Hepatocyte (in vitro differentiated cells): ENCODE measurements around the gene GPC3. TPM values are rescaled to one million over a fixed set of nuclear protein-coding genes. Genes with fewer than 3 reads are reported as not detected.

Experiments used
- DNase-seq: peaks from one replicate; pipeline ENCODE4 v3.0.0-alpha.2; 2016; ENCODE audit warnings: low spot score
- H2AFZ ChIP-seq: fragments of 200-600 bp; sonication (generic); 2 replicates; pipeline ENCODE4 v1.6.0; 2016; ENCODE audit warnings: antibody characterized with exemption, mild to moderate bottlenecking
- H3K27ac ChIP-seq: fragments of 200-600 bp; sonication (generic); 2 replicates; pipeline ENCODE4 v1.5.1; 2016; ENCODE audit warnings: mild to moderate bottlenecking
- H3K27me3 ChIP-seq: fragments of 200-600 bp; sonication (generic); 2 replicates; pipeline ENCODE4 v1.6.1; 2016
- H3K36me3 ChIP-seq: fragments of 200-600 bp; sonication (generic); replicated peaks from 2 replicates; pipeline ENCODE4 v1.5.1; 2016; ENCODE audit warnings: low read depth; ENCODE audit not compliant: insufficient read depth
- H3K4me1 ChIP-seq: fragments of 200-600 bp; sonication (generic); 2 replicates; pipeline ENCODE4 v1.5.1; 2016; ENCODE audit warnings: mild to moderate bottlenecking, moderate library complexity; ENCODE audit not compliant: insufficient read depth
- H3K4me2 ChIP-seq: fragments of 200-600 bp; sonication (generic); 2 replicates; pipeline ENCODE4 v1.6.0; 2016
- H3K4me3 ChIP-seq: fragments of 200-600 bp; sonication (generic); 2 replicates; pipeline ENCODE4 v1.5.1; 2016; ENCODE audit warnings: mild to moderate bottlenecking
- H3K79me2 ChIP-seq: fragments of 200-600 bp; sonication (generic); 2 replicates; pipeline ENCODE4 v1.6.0; 2017; ENCODE audit warnings: mild to moderate bottlenecking
- H3K9me2 ChIP-seq: fragments of 200-600 bp; sonication (generic); replicated peaks from 2 replicates; pipeline ENCODE4 v1.6.0; 2017; ENCODE audit warnings: mild to moderate bottlenecking; ENCODE audit not compliant: insufficient read depth
- H3K9me3 ChIP-seq: fragments of 200-600 bp; sonication (generic); 2 replicates; pipeline ENCODE4 v1.5.1; 2016; ENCODE audit warnings: low read depth, mild to moderate bottlenecking
- H4K20me1 ChIP-seq: fragments of 200-600 bp; sonication (generic); 2 replicates; pipeline ENCODE4 v1.6.0; 2016; ENCODE audit warnings: mild to moderate bottlenecking; ENCODE audit not compliant: insufficient read depth, poor library complexity, severe bottlenecking
- CTCF ChIP-seq: fragments of 200-600 bp; sonication (generic); IDR thresholded peaks from 2 replicates; pipeline ENCODE4 v1.5.1; 2016; ENCODE audit warnings: antibody characterized with exemption, mild to moderate bottlenecking; ENCODE audit not compliant: poor library complexity
- EZH2 ChIP-seq: fragments of 200-600 bp; sonication (generic); IDR thresholded peaks from 2 replicates; pipeline ENCODE4 v1.6.1; 2016; ENCODE audit warnings: antibody characterized with exemption, mild to moderate bottlenecking, borderline replicate concordance
- EZH2phosphoT487 ChIP-seq: fragments of 200-600 bp; sonication (generic); IDR thresholded peaks from one replicate; pipeline ENCODE4 v1.6.1; 2018; ENCODE audit warnings: antibody characterized with exemption, mild to moderate bottlenecking, low read depth, moderate library complexity; ENCODE audit not compliant: unreplicated experiment, severe bottlenecking
- WGBS: methylation state at CpG from one replicate; pipeline ENCODE4 v1.1.6; 2016; ENCODE audit warnings: low lambda C conversion rate; ENCODE audit errors: missing lambda C conversion rate; 5-methylcytosine and 5-hydroxymethylcytosine counted together
- polyA plus RNA-seq: library from polyadenylated mRNA; unstranded; fragments of >200 nt; fragmentation: Nextera tagmentation; extraction: Ambion mirVana; gene quantifications from 2 replicates; pipeline ENCODE4 v1.2.1, GENCODE V29; 2016
- total RNA-seq: library from RNA; depleted of rRNA; stranded (reverse); fragments of >200 nt; gene quantifications from 2 replicates; pipeline ENCODE4 v1.2.3, GENCODE V29; 2014

The GPC3 gene
- total and polyA plus RNA-seq, 2 experiments from 2014 or later, result 789 to 860 TPM

DNA sequence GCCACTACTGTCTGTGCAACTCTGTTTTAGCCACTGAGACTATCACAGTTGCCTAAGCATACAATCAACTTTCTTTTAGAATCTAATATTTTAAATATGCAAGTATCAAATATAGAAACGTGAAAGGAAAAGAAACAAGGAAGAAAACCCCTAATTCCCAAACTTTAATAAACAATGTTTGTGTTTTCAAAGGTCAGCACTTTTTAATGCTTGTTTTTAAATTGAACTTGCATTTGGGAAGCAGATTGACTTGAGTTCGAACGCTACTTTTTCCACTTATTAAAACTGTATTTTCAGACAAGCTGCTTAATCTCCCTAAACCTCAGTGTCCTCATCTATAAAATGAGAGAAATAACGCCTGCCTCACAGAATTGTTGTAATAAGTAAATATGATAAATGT lies 384.3 kb downstream of the GPC3 start:
- WGBS, result 68% methylated on average over 4 of the region's 4 CpGs
- no peaks in the 10 kb centered on the region for H3K4me1 ChIP-seq
- H3K27ac ChIP-seq, result no peak overlapping the region
- no peaks in the 10 kb centered on the region for H3K36me3 ChIP-seq
- no peaks in the 10 kb centered on the region for H3K9me3 ChIP-seq
- no peaks in the 10 kb centered on the region for H3K79me2 ChIP-seq
- no peaks in the 10 kb centered on the region for H3K9me2 ChIP-seq
- H3K4me2 ChIP-seq, result no peak overlapping the region
- no peak for TF ChIP-seq EZH2phosphoT487
- TF ChIP-seq EZH2, result no peak
- no peak for TF ChIP-seq CTCF
- no peaks in the 10 kb centered on the region for H4K20me1 ChIP-seq
- no peak overlapping the region for H3K4me3 ChIP-seq
- no peaks in the 10 kb centered on the region for H3K27me3 ChIP-seq
- no peak overlapping the region for H2AFZ ChIP-seq
- no peak for DNase-seq

DNA sequence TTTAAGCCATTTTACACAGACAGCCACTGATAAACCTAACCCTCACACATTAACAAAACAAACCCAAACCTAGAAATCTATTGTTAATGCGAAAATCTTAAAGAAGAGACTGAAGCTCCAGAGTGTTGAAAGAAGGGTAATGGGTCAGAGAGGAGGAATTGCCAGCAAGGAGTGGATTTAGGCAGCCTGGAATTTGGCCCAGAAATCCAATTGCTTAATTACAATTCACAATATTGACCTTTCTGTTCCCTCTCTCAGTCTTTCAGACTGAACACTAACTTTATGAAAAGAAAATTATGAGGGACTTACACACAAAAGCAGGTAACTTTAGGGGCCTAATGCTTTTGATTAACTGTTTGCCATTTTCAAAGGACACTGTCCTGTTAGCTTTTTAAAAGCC lies 384.9 kb downstream of the GPC3 start:
- no peak for DNase-seq
- Histone ChIP-seq H3K4me2 (no peak overlapping the region), H3K36me3 (no peaks in the 10 kb centered on the region), H3K4me1 (no peaks in the 10 kb centered on the region), H3K9me3 (no peaks in the 10 kb centered on the region), H3K27me3 (no peaks in the 10 kb centered on the region), H4K20me1 (no peaks in the 10 kb centered on the region), H3K27ac (no peak overlapping the region), H3K9me2 (no peaks in the 10 kb centered on the region), H2AFZ (no peak overlapping the region), H3K4me3 (no peak overlapping the region), H3K79me2 (no peaks in the 10 kb centered on the region)
- WGBS, result 66% methylated on average over 1 of the region's 1 CpG
- no peak for TF ChIP-seq EZH2phosphoT487
- no peak for TF ChIP-seq CTCF
- no peak for TF ChIP-seq EZH2

DNA sequence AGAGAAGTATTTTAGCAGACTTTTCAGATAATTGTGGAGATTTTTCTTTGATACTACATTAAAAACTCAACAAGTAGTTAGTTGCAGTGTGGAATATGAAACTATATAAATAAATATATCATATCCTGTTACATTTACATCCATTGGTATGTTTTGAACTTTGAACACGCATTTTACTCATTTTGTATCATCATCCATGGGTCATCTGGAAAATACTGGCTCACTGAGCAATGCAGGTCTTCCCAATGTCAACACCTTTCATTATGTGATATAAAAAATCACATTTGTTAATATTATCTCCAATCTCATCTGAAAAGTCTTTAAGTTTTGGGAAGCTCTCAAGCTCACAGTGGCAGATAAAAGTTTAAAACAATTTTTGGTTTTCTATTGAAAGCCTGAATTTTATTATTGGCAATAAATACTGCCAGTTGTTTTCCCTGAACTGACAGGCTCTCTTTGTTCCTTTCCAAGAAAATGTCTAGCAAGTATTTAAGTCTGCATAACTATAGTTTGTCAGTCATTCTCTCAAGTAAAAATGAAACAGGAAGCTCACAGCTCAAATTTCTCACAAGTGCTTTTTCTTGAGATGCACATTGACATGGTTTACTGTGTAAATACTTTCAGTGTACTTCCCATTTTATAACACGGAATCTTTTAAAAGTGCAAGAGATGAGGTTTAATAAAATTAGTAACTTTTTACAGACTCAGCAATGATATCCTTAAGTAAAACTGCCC lies 386.6 kb downstream of the GPC3 start:
- Histone ChIP-seq H3K9me3 (no peaks in the 10 kb centered on the region), H2AFZ (no peak overlapping the region), H3K79me2 (no peaks in the 10 kb centered on the region), H3K36me3 (no peaks in the 10 kb centered on the region), H3K27ac (no peak overlapping the region), H3K4me3 (no peak overlapping the region), H3K4me2 (no peak overlapping the region), H3K4me1 (no peaks in the 10 kb centered on the region), H3K27me3 (no peaks in the 10 kb centered on the region), H3K9me2 (no peaks in the 10 kb centered on the region), H4K20me1 (no peaks in the 10 kb centered on the region)
- 51% methylated on average over 2 of the region's 2 CpGs for WGBS
- TF ChIP-seq EZH2phosphoT487, result no peak
- no peak for TF ChIP-seq EZH2
- no peak for TF ChIP-seq CTCF
- no peak for DNase-seq
